GM19395 (cell line): ENCODE data around the gene PRR16.
A peak's percentile ranks its signal among the peaks of the same experiment; 100 is the strongest.
"Not testable (repeated sequence)": the region's sequence is repeated elsewhere in the genome, so short reads cannot be mapped to it uniquely, and the experiment has no call there.

Source experiments
- ATAC-seq: cut with Tn5 transposase; IDR thresholded peaks from one replicate; pipeline ENCODE4 v1.9.1; 2021; ENCODE audit warnings: mild to moderate bottlenecking, moderate library complexity; ENCODE audit not compliant: unreplicated experiment

PRR16 gene

GRCh38 chr5:120463991-120464626 is at the start of gene PRR16:
Gene PRR16 (plus strand): TSS chr5:120464300.
- ATAC-seq, result peak; percentile 77

GRCh38 chr5:120415985-120416384 is 48.1 kb upstream of the PRR16 start:
- no peak for ATAC-seq

- ATAC-seq, result no peak
Observed at GRCh38 chr5:120419127-120419526, 45.0 kb upstream of the PRR16 start.

GRCh38 chr5:120426633-120427275 is 37.3 kb upstream of the PRR16 start:
- ATAC-seq, result not testable (repeated sequence)

GRCh38 chr5:120430572-120430971 is 33.5 kb upstream of the PRR16 start:
- ATAC-seq, result no peak

- ATAC-seq, result no peak
Observed at GRCh38 chr5:120432861-120433260, 31.2 kb upstream of the PRR16 start.

GRCh38 chr5:120435129-120435528 is 29.0 kb upstream of the PRR16 start:
- no peak for ATAC-seq

GRCh38 chr5:120436996-120437395 is 27.1 kb upstream of the PRR16 start:
- no peak for ATAC-seq

- ATAC-seq, result no peak
Observed at GRCh38 chr5:120442694-120443093, 21.4 kb upstream of the PRR16 start.

GRCh38 chr5:120443607-120444006 is 20.5 kb upstream of the PRR16 start:
- ATAC-seq, result no peak

GRCh38 chr5:120446068-120446492 is 18.0 kb upstream of the PRR16 start:
- ATAC-seq, result no peak

- no peak for ATAC-seq
Observed at GRCh38 chr5:120446901-120447300, 17.2 kb upstream of the PRR16 start.

- no peak for ATAC-seq
Observed at GRCh38 chr5:120447706-120448239, 16.3 kb upstream of the PRR16 start.

- ATAC-seq, result no peak
Observed at GRCh38 chr5:120449501-120449900, 14.6 kb upstream of the PRR16 start.

- no peak for ATAC-seq
Observed at GRCh38 chr5:120450910-120451309, 13.2 kb upstream of the PRR16 start.

GRCh38 chr5:120451445-120451844 is 12.7 kb upstream of the PRR16 start:
- no peak for ATAC-seq

- ATAC-seq, result no peak
Observed at GRCh38 chr5:120452471-120452870, 11.6 kb upstream of the PRR16 start.

- ATAC-seq, result no peak
Observed at GRCh38 chr5:120454094-120454798, 9.9 kb upstream of the PRR16 start.

- ATAC-seq, result no peak
Observed at GRCh38 chr5:120456006-120456405, 8.1 kb upstream of the PRR16 start.

GRCh38 chr5:120457839-120458507 is 6.1 kb upstream of the PRR16 start:
- peak; percentile 92 for ATAC-seq

- ATAC-seq, result not testable (repeated sequence)
Observed at GRCh38 chr5:120458508-120458847, 5.6 kb upstream of the PRR16 start.
